Measurements from ENCODE around the gene KLC3.

GRCh38 chr19:45304141-45304926, 36.2 kb upstream of the KLC3 start:
- TF ChIP-seq POLR2A (IDR thresholded peaks at IDR 0.05; ENCODE audit: low read length) = no peak
- no peak for TF ChIP-seq GATA1 (IDR thresholded peaks at IDR 0.05; ENCODE audit: low read depth, low read length)

All from erythroblast (primary cell).